ENCODE measurements around the gene CYTIP.
"Not testable (repeated sequence)": the region's sequence is repeated elsewhere in the genome, so short reads cannot be mapped to it uniquely, and the experiment has no call there.

The CYTIP gene

GRCh38 chr2:157404363-157404762 lies 39.5 kb downstream of the CYTIP start:
- no peak for TF ChIP-seq CTCF (IDR thresholded peaks at IDR 0.05; ENCODE audit: control insufficient read depth, extremely low read depth, insufficient read depth)
- DNase-seq (ENCODE audit: low read depth), result no peak
- H3K4me3 ChIP-seq (ENCODE audit: low read depth, low read length), result no peak overlapping the region

DNA sequence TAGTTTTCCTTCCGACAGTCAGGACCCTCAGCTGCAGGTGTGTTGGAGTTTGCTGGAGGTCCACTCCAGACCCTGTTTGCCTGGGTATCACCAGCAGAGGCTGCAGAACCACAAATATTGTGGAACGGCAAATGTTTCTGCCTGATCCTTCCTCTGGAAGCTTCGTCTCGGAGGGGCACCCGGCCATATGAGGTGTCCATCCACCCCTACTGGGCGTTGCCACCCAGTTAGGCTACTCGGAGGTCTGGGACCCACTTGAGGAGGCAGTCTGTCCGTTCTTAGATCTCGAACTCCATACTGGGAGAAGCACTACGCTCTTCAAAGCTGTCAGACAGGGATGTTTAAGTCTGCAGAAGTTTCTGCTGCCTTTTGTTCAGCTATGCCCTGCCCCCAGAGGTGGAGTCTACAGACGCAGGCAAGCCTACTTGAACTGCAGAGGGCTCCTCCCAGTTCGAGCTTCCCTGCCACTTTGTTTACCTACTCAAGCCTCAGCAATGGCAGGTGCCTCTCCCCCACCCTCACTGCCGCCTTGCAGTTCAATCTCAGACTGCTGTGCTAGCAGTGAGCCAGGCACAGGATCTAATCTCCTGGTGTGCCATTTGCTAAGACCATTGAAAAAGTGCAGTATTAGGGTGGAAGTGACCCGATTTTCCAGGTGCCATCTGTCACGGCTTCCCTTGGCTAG lies 40.9 kb downstream of the CYTIP start:
- not testable (repeated sequence) for DNase-seq (ENCODE audit: low read depth); H3K4me3 ChIP-seq (ENCODE audit: low read depth, low read length)

DNA sequence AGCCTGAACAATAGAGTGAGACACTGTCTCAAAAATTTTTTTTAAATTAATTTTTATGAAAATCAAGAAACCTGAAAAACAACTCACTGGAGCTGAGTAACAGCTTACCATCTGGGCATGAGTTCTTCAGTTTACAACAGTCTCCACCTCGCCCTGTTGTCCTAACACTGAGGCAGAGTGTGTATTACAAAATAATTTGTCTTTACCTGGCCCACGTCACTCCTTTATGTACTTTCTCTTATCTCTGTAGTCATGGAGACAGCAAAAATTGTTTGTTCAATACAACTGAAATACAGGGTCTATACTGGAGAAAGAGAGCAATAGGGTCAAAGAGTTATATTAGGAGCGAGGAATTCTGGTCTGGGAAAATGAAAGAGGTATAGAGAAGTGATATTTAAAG lies 48.1 kb downstream of the CYTIP start:
- no peak for TF ChIP-seq CTCF (IDR thresholded peaks at IDR 0.05; ENCODE audit: control insufficient read depth, extremely low read depth, insufficient read depth)
- DNase-seq (ENCODE audit: low read depth), result no peak
- H3K4me3 ChIP-seq (ENCODE audit: low read depth, low read length), result no peak overlapping the region

DNA sequence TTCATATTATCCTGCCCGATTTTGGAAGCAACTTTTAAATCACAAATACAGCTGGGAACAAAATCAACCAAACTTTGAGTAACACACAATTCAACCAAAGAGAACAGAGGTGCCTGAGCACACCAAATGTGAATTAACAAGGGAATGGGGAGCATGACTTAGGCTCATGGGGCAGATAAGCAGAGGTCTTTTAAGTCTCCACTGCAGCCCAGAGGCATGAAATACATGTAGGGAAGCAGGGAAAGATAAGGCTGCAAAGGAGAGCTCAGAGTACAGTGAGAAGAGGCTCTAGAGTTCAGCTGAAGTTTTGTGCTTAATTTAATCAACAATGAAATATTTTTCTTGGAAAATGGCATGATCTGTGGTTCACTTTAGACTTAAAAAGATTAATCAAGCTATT lies 49.0 kb downstream of the CYTIP start:
- no peak for TF ChIP-seq CTCF (IDR thresholded peaks at IDR 0.05; ENCODE audit: control insufficient read depth, extremely low read depth, insufficient read depth)
- no peak for DNase-seq (ENCODE audit: low read depth)
- H3K4me3 ChIP-seq (ENCODE audit: low read depth, low read length), result no peak overlapping the region

DNA sequence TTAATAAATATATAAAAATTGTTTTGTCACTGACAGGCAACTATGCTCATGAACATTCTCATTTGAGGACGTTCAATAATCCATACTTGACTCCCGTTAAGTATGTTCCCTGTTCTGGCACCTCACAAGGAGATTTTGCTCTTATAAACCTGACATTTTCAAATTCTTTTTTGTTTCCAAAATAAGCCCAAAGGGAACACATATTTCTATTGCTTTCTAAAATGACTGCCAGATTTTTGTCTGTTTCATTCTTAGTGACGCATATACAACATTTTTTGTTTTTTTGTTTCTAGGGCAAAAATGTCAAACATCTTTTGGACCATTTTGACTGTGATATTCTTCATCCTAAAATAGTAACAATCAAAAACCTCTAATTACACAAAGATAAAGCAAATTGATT lies 50.5 kb downstream of the CYTIP start:
- no peak overlapping the region for H3K4me3 ChIP-seq (ENCODE audit: low read depth, low read length)
- DNase-seq (ENCODE audit: low read depth), result no peak
- no peak for TF ChIP-seq CTCF (IDR thresholded peaks at IDR 0.05; ENCODE audit: control insufficient read depth, extremely low read depth, insufficient read depth)

DNA sequence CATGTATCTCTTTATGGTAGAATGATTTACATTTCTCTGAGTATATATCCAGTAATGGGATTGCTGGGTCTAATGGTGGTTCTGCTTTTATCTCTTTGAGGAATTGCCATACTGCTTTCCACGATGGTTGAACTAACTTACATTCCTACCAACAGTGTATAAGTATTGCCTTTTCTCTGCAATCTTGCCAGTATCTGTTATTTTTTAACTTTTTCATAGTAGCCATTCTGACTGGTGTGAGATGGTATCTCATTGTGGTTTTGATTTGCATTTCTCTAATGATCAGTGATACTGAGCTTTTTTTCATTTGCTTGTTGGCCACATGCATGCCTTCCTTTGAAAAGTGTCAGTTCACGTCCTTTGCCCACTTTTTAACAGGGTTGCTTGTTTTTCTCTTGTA lies 55.1 kb downstream of the CYTIP start:
- no peak overlapping the region for H3K4me3 ChIP-seq (ENCODE audit: low read depth, low read length)
- TF ChIP-seq CTCF (IDR thresholded peaks at IDR 0.05; ENCODE audit: control insufficient read depth, extremely low read depth, insufficient read depth), result no peak
- no peak for DNase-seq (ENCODE audit: low read depth)

DNA sequence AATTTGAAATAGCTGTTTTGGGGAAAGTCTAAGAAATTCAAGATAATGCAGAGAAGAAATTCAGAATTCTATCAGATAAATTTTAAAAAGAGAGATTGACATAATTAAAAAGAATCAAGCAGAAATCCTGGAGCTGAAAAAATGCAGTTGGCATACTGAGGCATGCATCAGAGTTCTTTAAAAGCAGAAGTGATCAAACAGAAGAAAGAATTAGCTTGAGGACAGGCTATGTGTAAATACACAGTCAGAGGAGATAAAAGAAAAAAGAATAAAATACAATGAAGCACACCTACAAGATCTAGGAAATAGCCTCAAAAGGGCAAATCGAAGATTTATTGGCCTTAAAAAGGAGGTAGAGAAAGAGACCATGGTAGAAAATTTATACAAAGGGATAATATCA lies 57.1 kb downstream of the CYTIP start:
- no peak overlapping the region for H3K4me3 ChIP-seq (ENCODE audit: low read depth, low read length)
- DNase-seq (ENCODE audit: low read depth), result no peak

More for the DNA sequence above, 57.1 kb downstream of the CYTIP start:
- TF ChIP-seq CTCF (IDR thresholded peaks at IDR 0.05; ENCODE audit: control insufficient read depth, extremely low read depth, insufficient read depth), result no peak
